Measurements from ENCODE around the gene CHFR.

Gene CHFR

GRCh38 chr12:132851465-132851864, 35.9 kb downstream of the CHFR start:
- Histone ChIP-seq H2AFZ (ENCODE audit: low read depth, low read length) (no peak overlapping the region), H3K79me2 (ENCODE audit: insufficient read depth, low read length) (no peaks in the 10 kb centered on the region), H3K27ac (ENCODE audit: low read length) (no peak overlapping the region), H3K27me3 (ENCODE audit: insufficient read depth, low read length, poor library complexity) (no peaks in the 10 kb centered on the region), H3K9me3 (ENCODE audit: insufficient read depth, low read length, severe bottlenecking) (no peaks in the 10 kb centered on the region), H3K9ac (ENCODE audit: low read depth, low read length) (no peak overlapping the region), H3K4me2 (ENCODE audit: insufficient read depth, low read length) (no peak overlapping the region), H4K20me1 (ENCODE audit: insufficient read depth, low read length) (no peaks in the 10 kb centered on the region), H3K36me3 (ENCODE audit: insufficient read depth, low read length) (peaks cover 61% of the 10 kb centered on the region), H3K4me3 (ENCODE audit: low read depth in 1 of 2, low read length in 2 of 2) (no peak overlapping the region), H3K4me1 (ENCODE audit: insufficient read depth, low read length) (no peaks in the 10 kb centered on the region)
- TF ChIP-seq CTCF (IDR thresholded peaks at IDR 0.05; ENCODE audit: borderline replicate concordance, extremely low read depth, low read length, poor library complexity, severe bottlenecking) (no peak), EZH2 (IDR thresholded peaks at IDR 0.05; ENCODE audit: borderline replicate concordance, low read depth, low read length, severe bottlenecking) (no peak)
- DNase-seq (no peak), ATAC-seq (ENCODE audit: insufficient read depth, low read depth) (no peak)

- no peaks in the 10 kb centered on the region for H3K79me2 ChIP-seq (ENCODE audit: insufficient read depth, low read length)
- no peak overlapping the region for H3K27ac ChIP-seq (ENCODE audit: low read length)
- H3K36me3 ChIP-seq (ENCODE audit: insufficient read depth, low read length): peaks cover 61% of the 10 kb centered on the region
- no peaks in the 10 kb centered on the region for H3K4me1 ChIP-seq (ENCODE audit: insufficient read depth, low read length)
- TF ChIP-seq CTCF (IDR thresholded peaks at IDR 0.05; ENCODE audit: borderline replicate concordance, extremely low read depth, low read length, poor library complexity, severe bottlenecking): no peak
- TF ChIP-seq EZH2 (IDR thresholded peaks at IDR 0.05; ENCODE audit: borderline replicate concordance, low read depth, low read length, severe bottlenecking): no peak
- ATAC-seq (ENCODE audit: insufficient read depth, low read depth) (no peak), DNase-seq (no peak)
- H3K27me3 ChIP-seq (ENCODE audit: insufficient read depth, low read length, poor library complexity): no peaks in the 10 kb centered on the region
- no peaks in the 10 kb centered on the region for H4K20me1 ChIP-seq (ENCODE audit: insufficient read depth, low read length)
- no peak overlapping the region for H3K4me3 ChIP-seq (ENCODE audit: low read depth in 1 of 2, low read length in 2 of 2)
- H2AFZ ChIP-seq (ENCODE audit: low read depth, low read length): no peak overlapping the region
- no peaks in the 10 kb centered on the region for H3K9me3 ChIP-seq (ENCODE audit: insufficient read depth, low read length, severe bottlenecking)
- no peak overlapping the region for H3K9ac ChIP-seq (ENCODE audit: low read depth, low read length)
- no peak overlapping the region for H3K4me2 ChIP-seq (ENCODE audit: insufficient read depth, low read length)
Observed at GRCh38 chr12:132850291-132850690, 37.1 kb downstream of the CHFR start.

- no peak overlapping the region for H3K9ac ChIP-seq (ENCODE audit: low read depth, low read length)
- DNase-seq: no peak
- no peak overlapping the region for H3K27ac ChIP-seq (ENCODE audit: low read length)
- no peak for ATAC-seq (ENCODE audit: insufficient read depth, low read depth)
- no peaks in the 10 kb centered on the region for H4K20me1 ChIP-seq (ENCODE audit: insufficient read depth, low read length)
- H3K4me1 ChIP-seq (ENCODE audit: insufficient read depth, low read length): no peaks in the 10 kb centered on the region
- no peak overlapping the region for H3K4me3 ChIP-seq (ENCODE audit: low read depth in 1 of 2, low read length in 2 of 2)
- no peak overlapping the region for H2AFZ ChIP-seq (ENCODE audit: low read depth, low read length)
- no peaks in the 10 kb centered on the region for H3K27me3 ChIP-seq (ENCODE audit: insufficient read depth, low read length, poor library complexity)
- H3K79me2 ChIP-seq (ENCODE audit: insufficient read depth, low read length): no peaks in the 10 kb centered on the region
- H3K4me2 ChIP-seq (ENCODE audit: insufficient read depth, low read length): no peak overlapping the region
- H3K9me3 ChIP-seq (ENCODE audit: insufficient read depth, low read length, severe bottlenecking): no peaks in the 10 kb centered on the region
- TF ChIP-seq CTCF (IDR thresholded peaks at IDR 0.05; ENCODE audit: borderline replicate concordance, extremely low read depth, low read length, poor library complexity, severe bottlenecking) (no peak), EZH2 (IDR thresholded peaks at IDR 0.05; ENCODE audit: borderline replicate concordance, low read depth, low read length, severe bottlenecking) (no peak)
- H3K36me3 ChIP-seq (ENCODE audit: insufficient read depth, low read length): peaks cover 52% of the 10 kb centered on the region
Observed at GRCh38 chr12:132848521-132848920, 38.9 kb downstream of the CHFR start.

All from DND-41 (cell line).